ENCODE data around the gene TMEM184B.

GRCh38 chr22:38302906-38303305, 30.1 kb upstream of the TMEM184B start:
- TF ChIP-seq HMGXB4 (CRISPR knock-in tag; IDR thresholded peaks at IDR 0.05): no peak
- TF ChIP-seq NFYB (CRISPR knock-in tag; conservative IDR thresholded peaks at IDR 0.05; ENCODE audit: low read depth): no peak
- no peak for TF ChIP-seq NFE2L1 (CRISPR knock-in tag; IDR thresholded peaks at IDR 0.05)
- TF ChIP-seq JUN (CRISPR knock-in tag; IDR thresholded peaks at IDR 0.05): no peak
- no peak for TF ChIP-seq CTCF (IDR thresholded peaks at IDR 0.05)
- no peak for TF ChIP-seq TP53 (CRISPR knock-in tag; IDR thresholded peaks at IDR 0.05)
- TF ChIP-seq TCF7 (CRISPR knock-in tag; IDR thresholded peaks at IDR 0.05; ENCODE audit: low read depth): no peak
- TF ChIP-seq ZNF263 (CRISPR knock-in tag; IDR thresholded peaks at IDR 0.05; ENCODE audit: low read depth): no peak
- no peak for TF ChIP-seq KAT7 (CRISPR knock-in tag; IDR thresholded peaks at IDR 0.05; ENCODE audit: borderline replicate concordance)
- TF ChIP-seq ESRRA (CRISPR knock-in tag; IDR thresholded peaks at IDR 0.05; ENCODE audit: borderline replicate concordance): no peak
- TF ChIP-seq NR3C1 (CRISPR knock-in tag; conservative IDR thresholded peaks at IDR 0.05; ENCODE audit: low read depth): no peak
- no peak for TF ChIP-seq ATF2 (CRISPR knock-in tag; IDR thresholded peaks at IDR 0.05; ENCODE audit: borderline replicate concordance, low read depth)

All from WTC11 (cell line).